Measurements from ENCODE around the gene EDN1. TPM values are rescaled to one million over a fixed set of nuclear protein-coding genes. Genes with fewer than 3 reads are reported as not detected.

The EDN1 gene
- total RNA-seq (1.1 TPM), polyA plus RNA-seq (not detected)

- Histone ChIP-seq H3K9me3 (ENCODE audit: control insufficient read depth in 2 of 2, low read length in 2 of 2) (no peaks in the 10 kb centered on the region), H3K27ac (ENCODE audit: insufficient read depth, low read length, poor library complexity, severe bottlenecking) (no peak within 1 kb of the TSS), H3K27me3 (ENCODE audit: control insufficient read depth, insufficient read depth, low read length) (peaks cover 25% of the 10 kb centered on the region), H3K36me3 (ENCODE audit: control insufficient read depth, insufficient read depth, low read length) (no peaks in the 10 kb centered on the region), H3K4me3 (ENCODE audit: low read depth, low read length) (peak within 1 kb of the TSS; percentile 81), H3K4me1 (ENCODE audit: control insufficient read depth, insufficient read depth, low read length, poor library complexity, severe bottlenecking) (peaks cover 14% of the 10 kb centered on the region)
- DNase-seq (peak in 2 of 3 donors; percentile 32 to 61), ATAC-seq (ENCODE audit: low read depth in 2 of 2) (peak; percentile 71 to 73)
- Mint-ChIP-seq H3K27me3 (peaks cover 54% of the 10 kb centered on the region), H3K36me3 (peaks cover 3% of the 10 kb centered on the region), H3K4me3 (peak within 1 kb of the TSS; percentile 79 to 91 (median 83)), H3K27ac (peak within 1 kb of the TSS in 2 of 3 donors; percentile 12 to 76), H3K9me3 (no peaks in the 10 kb centered on the region), H3K4me1 (peaks cover 10 to 19% (median 13%) of the 10 kb centered on the region in 4 donors)
Observed at GRCh38 chr6:12289933-12290820, at the start of gene EDN1. TSS of gene EDN1 (plus strand) at chr6:12290361. CDS start at chr6:12290630, 269 bp downstream.

GRCh38 chr6:12241493-12242175 lies 48.5 kb upstream of the EDN1 start:
- DNase-seq: no peak

GRCh38 chr6:12243169-12243568 lies 47.0 kb upstream of the EDN1 start:
- H3K4me1 Mint-ChIP-seq: no peaks in the 10 kb centered on the region
- H3K4me1 ChIP-seq (ENCODE audit: control insufficient read depth, insufficient read depth, low read length, poor library complexity, severe bottlenecking): no peaks in the 10 kb centered on the region
- ATAC-seq (ENCODE audit: low read depth in 2 of 2) (no peak), DNase-seq (no peak)
- H3K36me3 Mint-ChIP-seq: no peaks in the 10 kb centered on the region
- H3K4me3 Mint-ChIP-seq: no peak overlapping the region
- H3K27me3 Mint-ChIP-seq: peaks cover 19% of the 10 kb centered on the region
- peaks cover 12% of the 10 kb centered on the region for H3K27me3 ChIP-seq (ENCODE audit: control insufficient read depth, insufficient read depth, low read length)
- no peak overlapping the region for H3K27ac Mint-ChIP-seq
- H3K36me3 ChIP-seq (ENCODE audit: control insufficient read depth, insufficient read depth, low read length): no peaks in the 10 kb centered on the region
- no peak overlapping the region for H3K27ac ChIP-seq (ENCODE audit: insufficient read depth, low read length, poor library complexity, severe bottlenecking)
- H3K9me3 Mint-ChIP-seq: no peaks in the 10 kb centered on the region
- H3K9me3 ChIP-seq (ENCODE audit: control insufficient read depth in 2 of 2, low read length in 2 of 2): no peaks in the 10 kb centered on the region
- no peak overlapping the region for H3K4me3 ChIP-seq (ENCODE audit: low read depth, low read length)

More at GRCh38 chr6:12241493-12242175, 48.5 kb upstream of the EDN1 start:
- no peak overlapping the region for H3K27ac ChIP-seq (ENCODE audit: insufficient read depth, low read length, poor library complexity, severe bottlenecking)
- H3K36me3 ChIP-seq (ENCODE audit: control insufficient read depth, insufficient read depth, low read length): no peaks in the 10 kb centered on the region
- H3K9me3 Mint-ChIP-seq: no peaks in the 10 kb centered on the region
- no peak overlapping the region for H3K27ac Mint-ChIP-seq
- no peak for ATAC-seq (ENCODE audit: low read depth in 2 of 2)
- H3K4me3 ChIP-seq (ENCODE audit: low read depth, low read length): no peak overlapping the region
- peaks cover 9% of the 10 kb centered on the region for H3K27me3 ChIP-seq (ENCODE audit: control insufficient read depth, insufficient read depth, low read length)
- H3K4me1 ChIP-seq (ENCODE audit: control insufficient read depth, insufficient read depth, low read length, poor library complexity, severe bottlenecking): no peaks in the 10 kb centered on the region
- no peaks in the 10 kb centered on the region for H3K4me1 Mint-ChIP-seq
- H3K9me3 ChIP-seq (ENCODE audit: control insufficient read depth in 2 of 2, low read length in 2 of 2): no peaks in the 10 kb centered on the region
- H3K4me3 Mint-ChIP-seq: no peak overlapping the region
- H3K36me3 Mint-ChIP-seq: no peaks in the 10 kb centered on the region
- H3K27me3 Mint-ChIP-seq: peaks cover 10% of the 10 kb centered on the region

GRCh38 chr6:12245360-12245759 lies 44.8 kb upstream of the EDN1 start:
- no peak for ATAC-seq (ENCODE audit: low read depth in 2 of 2)
- no peak for DNase-seq
- Histone ChIP-seq H3K4me3 (ENCODE audit: low read depth, low read length) (no peak overlapping the region), H3K4me1 (ENCODE audit: control insufficient read depth, insufficient read depth, low read length, poor library complexity, severe bottlenecking) (no peaks in the 10 kb centered on the region), H3K27ac (ENCODE audit: insufficient read depth, low read length, poor library complexity, severe bottlenecking) (no peak overlapping the region), H3K27me3 (ENCODE audit: control insufficient read depth, insufficient read depth, low read length) (peaks cover 14% of the 10 kb centered on the region), H3K36me3 (ENCODE audit: control insufficient read depth, insufficient read depth, low read length) (no peaks in the 10 kb centered on the region), H3K9me3 (ENCODE audit: control insufficient read depth in 2 of 2, low read length in 2 of 2) (no peaks in the 10 kb centered on the region)
- H3K4me1 Mint-ChIP-seq: no peaks in the 10 kb centered on the region
- H3K27me3 Mint-ChIP-seq: peaks cover 33% of the 10 kb centered on the region
- H3K27ac Mint-ChIP-seq: no peak overlapping the region
- H3K9me3 Mint-ChIP-seq: no peaks in the 10 kb centered on the region
- H3K4me3 Mint-ChIP-seq: no peak overlapping the region
- no peaks in the 10 kb centered on the region for H3K36me3 Mint-ChIP-seq

GRCh38 chr6:12245763-12246718 lies 44.1 kb upstream of the EDN1 start:
- no peaks in the 10 kb centered on the region for H3K4me1 ChIP-seq (ENCODE audit: control insufficient read depth, insufficient read depth, low read length, poor library complexity, severe bottlenecking)
- no peaks in the 10 kb centered on the region for H3K4me1 Mint-ChIP-seq

GRCh38 chr6:12246900-12247299 lies 43.3 kb upstream of the EDN1 start:
- Histone ChIP-seq H3K9me3 (ENCODE audit: control insufficient read depth in 2 of 2, low read length in 2 of 2) (no peaks in the 10 kb centered on the region), H3K27ac (ENCODE audit: insufficient read depth, low read length, poor library complexity, severe bottlenecking) (no peak overlapping the region), H3K4me3 (ENCODE audit: low read depth, low read length) (no peak overlapping the region), H3K36me3 (ENCODE audit: control insufficient read depth, insufficient read depth, low read length) (no peaks in the 10 kb centered on the region), H3K27me3 (ENCODE audit: control insufficient read depth, insufficient read depth, low read length) (peaks cover 17% of the 10 kb centered on the region), H3K4me1 (ENCODE audit: control insufficient read depth, insufficient read depth, low read length, poor library complexity, severe bottlenecking) (no peaks in the 10 kb centered on the region)
- H3K27ac Mint-ChIP-seq: no peak overlapping the region
- no peaks in the 10 kb centered on the region for H3K9me3 Mint-ChIP-seq
- no peaks in the 10 kb centered on the region for H3K4me1 Mint-ChIP-seq
- ATAC-seq (ENCODE audit: low read depth in 2 of 2) (no peak), DNase-seq (no peak)
- H3K36me3 Mint-ChIP-seq: no peaks in the 10 kb centered on the region
- H3K27me3 Mint-ChIP-seq: peaks cover 39% of the 10 kb centered on the region
- no peak overlapping the region for H3K4me3 Mint-ChIP-seq

More at GRCh38 chr6:12245763-12246718, 44.1 kb upstream of the EDN1 start:
- H3K27ac ChIP-seq (ENCODE audit: insufficient read depth, low read length, poor library complexity, severe bottlenecking): no peak overlapping the region
- H3K4me3 ChIP-seq (ENCODE audit: low read depth, low read length): no peak overlapping the region
- no peaks in the 10 kb centered on the region for H3K9me3 ChIP-seq (ENCODE audit: control insufficient read depth in 2 of 2, low read length in 2 of 2)
- Mint-ChIP-seq H3K27me3 (peaks cover 34% of the 10 kb centered on the region), H3K9me3 (no peaks in the 10 kb centered on the region), H3K4me3 (no peak overlapping the region), H3K27ac (no peak overlapping the region), H3K36me3 (no peaks in the 10 kb centered on the region)
- DNase-seq (no peak), ATAC-seq (ENCODE audit: low read depth in 2 of 2) (no peak)
- H3K27me3 ChIP-seq (ENCODE audit: control insufficient read depth, insufficient read depth, low read length): peaks cover 12% of the 10 kb centered on the region
- H3K36me3 ChIP-seq (ENCODE audit: control insufficient read depth, insufficient read depth, low read length): no peaks in the 10 kb centered on the region

Data from CD4-positive, CD25-positive, alpha-beta regulatory T cell (primary cell).